GM10847 (cell line): ENCODE results near the gene AP3B1.

ENCODE experiments used
- POLR2A ChIP-seq: IDR thresholded peaks from 2 replicates; pipeline ENCODE4 v1.6.1; 2011; ENCODE audit not compliant: insufficient read length; ENCODE audit errors: extremely low read depth

The AP3B1 gene

DNA sequence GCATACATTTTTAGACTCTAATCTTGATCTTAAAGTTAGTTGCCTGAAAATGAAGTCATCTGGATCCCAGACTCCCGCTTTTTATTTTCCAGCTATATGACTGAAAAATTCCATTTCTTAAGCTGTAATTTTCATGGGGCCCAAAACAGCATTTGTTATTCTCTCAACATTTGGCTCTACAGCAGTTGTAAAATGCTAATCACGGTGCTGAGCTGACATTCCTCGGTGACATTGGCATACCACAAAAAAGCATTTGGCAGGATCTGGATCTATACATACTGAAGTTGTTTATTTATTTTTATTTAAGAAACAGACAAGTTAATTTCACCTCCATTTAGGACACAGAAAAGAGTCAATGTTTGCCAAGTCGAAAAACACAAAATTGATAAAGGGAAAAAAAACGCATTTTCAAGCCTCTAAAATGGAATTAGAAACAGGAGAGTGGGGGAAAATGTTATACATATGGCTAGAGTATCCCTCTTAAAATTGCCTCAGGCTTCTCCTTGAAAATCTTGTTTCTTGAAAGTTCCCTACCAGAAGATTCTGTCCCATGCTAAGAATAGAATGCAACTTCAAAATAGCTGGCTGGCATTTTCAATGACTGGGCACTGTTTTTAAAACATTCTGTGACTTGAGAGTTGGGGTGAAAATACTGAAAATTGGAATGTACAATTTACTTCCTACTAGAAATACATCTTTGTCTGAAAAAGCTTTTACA lies 310.9 kb downstream of the AP3B1 start:
- no peak for TF ChIP-seq POLR2A

DNA sequence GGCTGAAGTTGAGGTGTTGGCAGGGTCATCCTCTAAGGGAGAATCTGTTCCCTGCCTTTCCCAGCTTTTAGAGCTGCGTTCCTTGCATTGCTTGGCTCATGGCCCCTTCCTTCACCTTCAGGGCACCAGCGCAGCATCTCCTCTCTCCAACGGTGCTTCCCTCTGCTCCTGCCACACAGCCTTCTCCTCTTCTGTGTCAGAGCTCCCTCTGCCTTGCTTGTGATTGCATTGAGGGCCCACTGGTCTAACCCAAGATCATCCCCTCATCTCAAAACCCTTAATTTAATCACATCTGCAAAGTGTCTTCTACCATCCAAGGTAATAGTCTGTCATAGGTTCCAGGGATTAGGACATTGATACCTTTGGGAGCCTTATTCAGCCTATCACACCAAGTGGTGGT lies 312.7 kb downstream of the AP3B1 start:
- no peak for TF ChIP-seq POLR2A

DNA sequence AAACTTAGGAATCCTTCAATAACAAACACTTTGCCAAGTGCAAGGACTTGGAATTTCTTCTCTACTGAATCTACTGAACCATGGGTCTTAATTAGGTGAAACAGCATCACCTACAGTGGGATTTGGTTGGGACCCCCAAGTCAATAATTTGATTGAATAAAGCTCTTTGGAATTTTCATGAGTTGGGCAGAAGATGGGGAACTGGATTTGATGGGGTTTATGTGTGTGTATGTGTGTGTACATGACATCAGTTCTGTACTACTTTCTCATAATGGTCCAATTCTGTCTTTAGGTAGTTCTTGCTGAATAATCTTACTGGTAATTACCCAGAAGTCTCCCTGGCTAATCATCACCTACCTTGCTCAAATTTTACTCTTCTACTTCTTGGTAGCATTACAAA lies 319.9 kb downstream of the AP3B1 start:
- TF ChIP-seq POLR2A, result no peak

DNA sequence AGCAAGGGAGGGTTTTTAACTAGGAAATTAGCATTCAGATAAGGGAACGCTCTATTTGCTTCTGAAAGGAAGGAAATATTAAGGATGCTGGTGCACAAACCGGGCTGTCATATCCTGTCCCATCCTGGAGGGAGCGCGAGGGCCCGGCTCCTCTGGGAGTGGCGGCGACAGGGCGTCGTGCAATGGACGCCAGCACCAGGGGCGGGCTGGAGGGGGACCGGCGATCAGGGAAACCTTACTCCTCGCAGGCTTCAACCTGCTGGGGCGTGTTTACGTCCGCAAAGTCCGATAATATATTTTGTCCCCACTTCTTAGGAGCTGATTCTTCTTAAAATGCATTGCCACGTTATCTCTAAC lies 321.3 kb downstream of the AP3B1 start:
- no peak for TF ChIP-seq POLR2A

DNA sequence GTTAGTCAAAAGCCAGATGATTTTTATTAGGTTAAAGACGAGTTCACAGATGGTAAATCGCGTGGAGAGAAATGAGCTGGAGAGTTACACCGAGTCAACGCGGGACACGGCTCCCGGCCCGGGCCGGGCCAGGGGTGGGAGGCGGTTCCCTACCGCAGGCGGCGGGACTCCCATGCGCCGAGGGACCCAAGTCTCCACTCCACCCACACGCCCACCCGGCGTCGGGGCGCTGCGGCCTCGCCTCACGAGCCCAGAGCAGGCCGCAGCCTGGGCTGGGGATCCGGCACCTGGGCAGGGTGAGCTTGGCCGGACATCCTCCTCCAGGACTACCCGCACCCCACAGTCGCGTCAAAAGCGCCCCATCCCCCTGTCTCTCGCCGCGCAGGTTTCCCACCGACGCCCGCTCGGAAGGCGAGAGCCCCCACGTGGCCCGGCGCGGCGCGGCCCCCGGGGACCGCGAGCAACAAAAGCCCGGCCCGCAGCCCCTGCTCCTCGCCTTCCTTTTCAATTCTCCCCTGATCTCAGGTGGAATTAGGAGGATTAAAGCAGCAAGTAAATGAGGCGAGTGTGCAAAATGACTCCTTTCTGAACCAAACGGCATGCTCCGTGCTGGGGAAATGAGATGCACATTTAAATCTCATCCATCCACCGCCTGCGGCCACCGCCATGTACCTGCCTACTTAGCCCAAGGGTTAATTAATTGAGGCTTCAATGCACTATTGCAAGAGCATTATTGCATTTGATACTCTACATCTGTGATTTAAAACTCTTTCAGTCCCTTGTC lies 321.8 kb downstream of the AP3B1 start:
- TF ChIP-seq POLR2A, result no peak

DNA sequence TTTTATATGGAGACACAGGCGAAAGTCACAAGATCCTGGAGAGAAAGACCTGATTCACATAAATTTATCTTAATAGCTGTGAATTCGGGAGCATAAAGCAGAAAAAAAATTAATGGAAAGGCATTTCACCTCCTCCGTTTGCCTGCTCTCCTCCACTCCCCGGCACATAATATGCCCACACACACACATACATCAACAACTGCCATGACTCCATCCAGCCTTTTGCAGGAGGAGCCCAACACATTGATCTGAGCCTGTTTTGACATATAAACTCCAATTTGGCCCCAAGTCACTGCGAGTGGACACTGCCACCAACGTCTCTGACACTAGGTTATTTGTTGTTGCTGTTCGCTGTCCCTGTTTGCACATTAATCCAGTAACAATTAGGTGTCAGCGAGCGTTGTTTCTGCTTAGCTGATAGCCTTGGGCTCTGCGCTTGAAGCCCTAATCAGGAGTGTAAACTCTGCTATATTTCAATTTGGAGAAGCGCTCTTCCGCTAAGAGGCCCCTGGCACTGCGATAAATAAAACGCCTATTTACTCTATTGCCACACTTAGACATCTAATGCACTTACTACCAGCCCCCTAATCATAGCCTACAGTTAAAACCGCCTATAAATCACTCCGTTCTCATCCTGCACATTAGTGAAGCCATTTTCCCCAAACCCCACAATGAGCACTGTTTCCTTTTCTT lies 322.6 kb downstream of the AP3B1 start:
- no peak for TF ChIP-seq POLR2A

DNA sequence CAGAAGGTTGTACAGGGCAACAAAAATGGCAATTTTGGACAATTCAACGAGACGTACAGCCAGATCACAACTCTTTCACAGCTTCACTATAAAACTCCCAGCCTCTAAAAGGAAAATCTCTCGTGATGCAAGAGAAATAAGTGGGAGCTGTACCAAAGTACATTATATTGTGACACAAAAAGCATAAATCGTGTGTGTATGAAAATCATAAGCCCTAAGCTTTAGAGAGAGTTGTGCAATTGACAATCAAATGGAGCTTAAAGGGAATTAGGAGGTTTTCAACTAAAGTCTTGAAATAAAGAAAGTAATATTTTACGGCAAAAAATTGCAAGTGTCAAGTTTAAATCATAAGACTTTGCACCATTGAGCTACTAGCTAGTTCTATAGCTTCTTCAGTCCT lies 323.6 kb downstream of the AP3B1 start:
- TF ChIP-seq POLR2A, result no peak

DNA sequence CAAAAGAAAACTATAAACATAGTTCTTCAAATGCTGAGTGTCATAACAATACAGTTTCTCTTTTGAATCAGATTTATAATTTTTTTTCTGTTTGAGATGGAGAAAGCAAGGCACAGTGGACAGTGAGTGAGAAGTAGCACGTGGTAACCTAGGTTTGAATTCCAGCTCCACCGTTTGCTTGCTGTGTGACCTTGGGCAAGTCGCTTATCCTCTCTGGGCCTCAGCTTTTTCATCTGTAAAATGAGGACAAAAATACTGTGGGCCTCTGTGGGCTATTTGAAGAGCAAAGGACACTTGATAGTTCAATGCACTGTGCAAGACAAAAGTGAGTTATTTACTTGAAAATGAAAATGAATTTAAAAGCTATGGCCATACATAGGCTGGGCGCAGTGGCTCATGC lies 330.7 kb downstream of the AP3B1 start:
- no peak for TF ChIP-seq POLR2A

DNA sequence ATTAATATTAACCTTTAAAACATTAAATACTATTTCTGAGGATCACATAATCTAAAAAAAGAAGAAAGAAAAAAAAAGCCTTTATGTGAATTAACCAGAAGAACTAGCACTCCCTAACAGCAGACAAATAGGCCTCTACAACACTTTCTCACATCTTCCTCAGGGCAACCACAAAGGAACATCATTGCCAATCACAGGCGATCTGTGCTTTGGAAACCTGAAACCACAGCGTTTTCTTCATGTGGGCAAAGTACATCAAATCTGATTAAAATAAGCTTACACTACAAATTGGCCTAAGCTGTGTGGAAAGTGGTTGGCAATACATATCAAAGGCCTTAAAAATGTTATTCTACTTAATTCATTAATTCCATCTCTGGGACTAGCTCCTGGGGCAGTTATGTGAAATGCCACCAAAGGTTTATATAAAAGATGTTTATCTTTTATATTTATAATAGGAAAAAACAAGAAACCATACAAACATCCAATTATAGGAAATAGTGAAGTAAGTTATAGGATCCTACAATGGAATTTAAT lies 333.6 kb downstream of the AP3B1 start:
- TF ChIP-seq POLR2A, result no peak

DNA sequence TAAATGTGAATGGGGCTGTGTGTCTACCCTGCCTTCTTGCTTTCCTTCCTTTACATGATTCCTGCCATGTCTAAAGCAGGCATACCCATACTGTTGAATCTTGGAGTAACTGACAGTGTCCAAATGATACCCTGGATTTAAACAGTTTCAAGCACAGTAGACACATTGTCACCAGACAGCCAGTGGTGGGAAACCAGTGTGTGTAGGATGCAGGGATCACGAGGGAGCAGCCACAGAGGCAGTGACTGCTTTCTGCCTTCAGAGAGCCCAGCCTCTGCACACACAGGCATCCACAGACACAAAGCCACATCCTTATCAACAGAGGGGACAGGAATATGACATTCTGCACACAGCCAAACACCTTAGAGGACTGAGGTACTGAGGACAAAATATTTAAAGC lies 334.2 kb downstream of the AP3B1 start:
- TF ChIP-seq POLR2A, result no peak

DNA sequence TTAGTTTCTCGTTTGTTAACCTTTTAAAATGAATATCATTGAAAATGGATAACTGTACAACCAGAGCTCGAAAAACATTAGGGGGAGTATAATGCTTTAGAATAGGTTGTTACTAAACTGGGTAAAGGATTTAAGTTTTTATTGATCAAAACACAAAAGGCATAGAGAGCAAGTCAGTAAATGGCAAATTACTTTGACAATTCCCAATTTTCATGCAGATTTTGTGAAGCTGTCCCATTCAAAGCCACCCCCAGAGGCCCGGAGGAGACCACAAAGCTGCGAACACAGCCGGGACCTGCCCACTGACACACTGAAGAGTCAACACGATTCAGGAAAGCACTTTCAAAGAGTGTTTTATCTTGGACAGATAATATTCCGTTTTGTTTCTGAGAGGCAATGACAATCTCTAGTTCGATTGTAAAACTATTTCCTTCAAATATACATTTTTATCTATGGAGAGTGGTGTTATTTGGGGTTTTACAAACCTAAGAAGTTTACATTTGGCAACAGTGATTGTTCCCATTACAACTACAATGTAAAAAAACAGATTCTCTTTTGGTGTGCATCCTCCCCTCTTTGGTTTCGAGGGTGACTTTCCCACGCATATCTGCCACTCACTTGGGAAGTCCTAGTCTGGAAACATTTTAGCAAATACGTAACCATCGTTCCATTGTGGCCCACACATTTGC lies 335.7 kb downstream of the AP3B1 start:
- no peak for TF ChIP-seq POLR2A

DNA sequence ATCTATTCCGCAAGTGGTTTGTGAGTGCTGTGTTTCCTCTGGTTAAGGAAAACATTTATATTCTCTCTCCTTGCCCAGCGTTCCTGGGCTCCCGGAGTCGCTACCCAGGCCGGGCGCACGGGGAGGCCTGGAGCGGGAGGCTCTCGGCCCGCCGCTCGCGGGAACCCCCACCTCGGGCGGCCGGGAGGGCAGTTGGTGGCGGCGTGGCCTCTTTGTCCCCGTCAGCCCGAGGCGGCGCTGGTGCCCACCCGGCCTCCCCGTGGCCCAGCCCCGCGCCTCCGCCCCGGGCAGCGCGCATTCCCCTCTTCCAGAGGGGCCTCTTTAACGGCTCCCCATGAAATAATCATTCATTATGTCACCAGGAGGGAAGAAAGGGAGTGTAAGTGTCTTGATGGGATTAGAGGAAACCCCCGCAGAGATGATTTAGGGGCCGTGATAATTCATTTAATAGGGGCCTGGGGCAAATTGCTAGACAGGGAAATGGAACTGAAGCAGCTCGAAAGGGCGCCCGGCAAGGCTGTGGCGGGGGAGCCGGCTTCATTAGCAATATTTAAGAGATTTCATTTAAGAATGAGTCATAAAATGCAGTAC lies 336.5 kb downstream of the AP3B1 start:
- no peak for TF ChIP-seq POLR2A

DNA sequence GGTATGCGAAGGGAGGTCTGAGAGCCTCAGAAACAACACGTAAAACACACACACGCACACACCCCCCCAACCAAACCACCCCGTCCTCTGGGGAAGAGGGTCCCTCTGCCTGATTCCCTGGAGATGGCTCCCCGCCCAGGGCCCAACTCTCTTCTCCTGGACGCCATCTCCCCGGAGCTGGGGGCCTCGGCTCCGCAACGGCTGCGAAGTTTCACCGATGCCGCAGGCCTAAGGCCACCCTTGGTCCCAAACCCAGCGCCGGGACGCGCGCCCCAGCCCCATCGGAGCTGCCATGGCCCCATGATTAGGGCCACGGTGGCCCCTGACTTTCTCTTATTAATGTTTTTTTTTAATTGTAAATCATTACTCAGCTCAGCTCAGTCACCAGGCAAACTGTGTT lies 337.0 kb downstream of the AP3B1 start:
- no peak for TF ChIP-seq POLR2A

DNA sequence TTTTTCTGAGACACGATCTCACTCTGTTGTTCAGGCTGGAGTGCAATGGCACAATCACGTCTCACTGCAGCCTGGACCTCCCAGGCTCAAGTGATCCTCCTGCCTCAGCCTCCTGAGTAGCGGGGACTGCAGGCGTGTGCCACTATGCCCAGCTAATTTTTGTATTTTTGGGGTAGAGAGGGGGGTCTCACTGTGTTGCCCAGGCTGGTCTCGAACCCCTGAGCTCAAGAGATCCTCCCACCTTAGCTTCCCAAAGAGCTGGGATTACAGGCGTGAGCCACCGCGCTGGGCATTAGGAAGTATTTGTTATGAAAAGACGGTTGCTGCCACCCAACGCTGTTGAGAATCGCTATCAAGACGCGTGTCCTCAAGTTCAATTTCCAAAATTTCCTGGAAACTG lies 337.4 kb downstream of the AP3B1 start:
- no peak for TF ChIP-seq POLR2A

DNA sequence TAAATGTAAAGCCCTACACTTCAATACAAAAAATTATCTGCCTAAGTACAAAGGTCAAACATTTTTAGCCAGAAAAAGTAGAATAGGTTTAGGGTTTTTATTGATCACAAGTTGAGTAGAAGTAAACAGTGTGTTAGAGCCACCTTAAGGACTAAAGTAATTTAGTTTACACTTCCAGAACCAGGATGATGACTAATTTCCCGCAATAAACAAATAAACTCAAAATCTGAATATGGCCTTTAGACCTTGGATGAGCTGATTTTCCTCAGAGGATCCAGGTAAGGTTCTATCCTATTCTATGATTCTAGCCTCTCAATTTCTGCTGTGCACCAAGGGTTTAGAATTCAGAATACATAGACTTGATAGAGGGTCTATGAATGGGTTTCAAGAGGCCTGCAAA lies 338.9 kb downstream of the AP3B1 start:
- no peak for TF ChIP-seq POLR2A
